Measurements from ENCODE around the gene SNX21. TPM values are rescaled to one million over a fixed set of nuclear protein-coding genes. Genes with fewer than 3 reads are reported as not detected.
A peak's percentile ranks its signal among the peaks of the same experiment; 100 is the strongest.

The SNX21 gene
- total and polyA plus RNA-seq, 9 of the 15 experiments (the other 6 are each of a cell fraction or from before 2014, with no cell fraction given): 0.10 to 1.2 (median 0.42) TPM

- TF ChIP-seq ZBTB2 (IDR thresholded peaks at IDR 0.05) (no peak), HLTF (IDR thresholded peaks at IDR 0.05) (no peak), ZFP91 (CRISPR knock-in tag; IDR thresholded peaks at IDR 0.05) (no peak), SRSF7 (optimal IDR thresholded peaks at IDR 0.05; ENCODE audit: low read depth, low read length) (no peak), HES1 (IDR thresholded peaks at IDR 0.05; ENCODE audit: low read depth) (no peak), ZSCAN29 (IDR thresholded peaks at IDR 0.05) (no peak), CBX1 (IDR thresholded peaks at IDR 0.05; ENCODE audit: low read depth) (no peak; the same call in 1 of the 2 replicates), ZBTB26 (CRISPR knock-in tag; IDR thresholded peaks at IDR 0.05) (no peak), NBN (IDR thresholded peaks at IDR 0.05; ENCODE audit: low read depth) (no peak), ARID3B (CRISPR knock-in tag; IDR thresholded peaks at IDR 0.05; ENCODE audit: borderline replicate concordance) (0 out of 2 replicates have a peak, but pooled peaks have one; percentile 70), PTTG1 (tag; IDR thresholded peaks at IDR 0.05; ENCODE audit: low read depth) (no peak), TSC22D4 (tag; IDR thresholded peaks at IDR 0.05) (no peak), GTF2F1 (IDR thresholded peaks at IDR 0.05; ENCODE audit: low read depth, low read length) (no peak), NR2F6 (CRISPR knock-in tag; IDR thresholded peaks at IDR 0.05) (peak; percentile 94), ZNF12 (CRISPR knock-in tag; IDR thresholded peaks at IDR 0.05) (no peak), KAT8 (IDR thresholded peaks at IDR 0.05; ENCODE audit: low read depth) (no peak), MEF2A (IDR thresholded peaks at IDR 0.05; ENCODE audit: control insufficient read depth, low read depth, low read length) (no peak), GABPA (tag; conservative IDR thresholded peaks at IDR 0.05; ENCODE audit: low read depth) (peak; percentile 98), BMI1 (IDR thresholded peaks at IDR 0.05; ENCODE audit: low read length) (no peak), MTA2 (IDR thresholded peaks at IDR 0.05; ENCODE audit: low read depth) (peak; percentile 59), POLR2H (tag; IDR thresholded peaks at IDR 0.05; ENCODE audit: low read depth) (peak; percentile 88), ZNF274 (IDR thresholded peaks at IDR 0.05; ENCODE audit: borderline replicate concordance, low read depth, low read length) (no peak)
Measured at GRCh38 chr20:45857114-45857881, 23.7 kb downstream of the SNX21 start, which contains the start of the genes ACOT8 and ZSWIM3 (continued).
